Measurements from ENCODE around the gene KCNN4.

KCNN4 gene

GRCh38 chr19:43719918-43720317, 60.9 kb downstream of the KCNN4 start:
- DNase-seq: no peak
- ChIA-PET POLR2A (no interaction called here), CTCF (interaction anchor here (2.9 kb wide), 1 partner anchor 51 kb away, joined by 12 read pairs; the partner anchor contains the start of gene PLAUR)
- Histone ChIP-seq H3K9me3 (ENCODE audit: control extremely low read depth in 1 of 5, control insufficient read depth in 4 of 5, insufficient read depth in 2 of 5, low read depth in 1 of 5, low read length in 4 of 5) (no peaks in the 10 kb centered on the region), H3K36me3 (ENCODE audit: control insufficient read depth in 4 of 4, insufficient read depth in 4 of 4, low read length in 3 of 4) (no peaks in the 10 kb centered on the region), H3K4me1 (ENCODE audit: control extremely low read depth in 1 of 4, control insufficient read depth in 4 of 4, insufficient read depth in 4 of 4, low read length in 3 of 4) (peaks cover under 1 to 13% (median 6%) of the 10 kb centered on the region in 4 experiments), H3K4me3 (ENCODE audit: control insufficient read depth in 1 of 7, extremely low read depth in 1 of 7, insufficient read depth in 4 of 7, low read depth in 2 of 7, low read length in 6 of 7) (no peak overlapping the region), H3K27ac (ENCODE audit: insufficient read depth in 1 of 2, low read depth in 1 of 2, low read length in 2 of 2, poor library complexity in 1 of 2, severe bottlenecking in 2 of 2) (no peak overlapping the region), H3K27me3 (replicated peaks in 2 of 5; ENCODE audit: control insufficient read depth in 4 of 5, insufficient read depth in 5 of 5, low read length in 4 of 5) (no peaks in the 10 kb centered on the region)
- 100% methylated on average over 2 of the region's 5 CpGs for WGBS (ENCODE audit: insufficient coverage)

GRCh38 chr19:43719378-43719868, 61.4 kb downstream of the KCNN4 start:
- 97% methylated on average over 36 of the region's 37 CpGs for WGBS (ENCODE audit: insufficient coverage)
- CTCF ChIA-PET: interaction anchor here (2.9 kb wide), 1 partner anchor 50 kb away, joined by 12 read pairs; the partner anchor contains the start of gene PLAUR
- Histone ChIP-seq H3K36me3 (ENCODE audit: control insufficient read depth in 4 of 4, insufficient read depth in 4 of 4, low read length in 3 of 4) (no peaks in the 10 kb centered on the region), H3K27ac (ENCODE audit: insufficient read depth in 1 of 2, low read depth in 1 of 2, low read length in 2 of 2, poor library complexity in 1 of 2, severe bottlenecking in 2 of 2) (no peak overlapping the region), H3K4me1 (ENCODE audit: control extremely low read depth in 1 of 4, control insufficient read depth in 4 of 4, insufficient read depth in 4 of 4, low read length in 3 of 4) (peaks cover 0 to 8% (median 2%) of the 10 kb centered on the region in 4 experiments), H3K9me3 (ENCODE audit: control extremely low read depth in 1 of 5, control insufficient read depth in 4 of 5, insufficient read depth in 2 of 5, low read depth in 1 of 5, low read length in 4 of 5) (no peaks in the 10 kb centered on the region), H3K27me3 (replicated peaks in 2 of 5; ENCODE audit: control insufficient read depth in 4 of 5, insufficient read depth in 5 of 5, low read length in 4 of 5) (no peaks in the 10 kb centered on the region), H3K4me3 (ENCODE audit: control insufficient read depth in 1 of 7, extremely low read depth in 1 of 7, insufficient read depth in 4 of 7, low read depth in 2 of 7, low read length in 6 of 7) (no peak overlapping the region)
- no peak for DNase-seq
- POLR2A ChIA-PET: no interaction called here

- Histone ChIP-seq H3K27me3 (replicated peaks in 2 of 5; ENCODE audit: control insufficient read depth in 4 of 5, insufficient read depth in 5 of 5, low read length in 4 of 5) (no peaks in the 10 kb centered on the region), H3K9me3 (ENCODE audit: control extremely low read depth in 1 of 5, control insufficient read depth in 4 of 5, insufficient read depth in 2 of 5, low read depth in 1 of 5, low read length in 4 of 5) (no peaks in the 10 kb centered on the region), H3K27ac (ENCODE audit: insufficient read depth in 1 of 2, low read depth in 1 of 2, low read length in 2 of 2, poor library complexity in 1 of 2, severe bottlenecking in 2 of 2) (no peak overlapping the region), H3K4me3 (ENCODE audit: control insufficient read depth in 1 of 7, extremely low read depth in 1 of 7, insufficient read depth in 4 of 7, low read depth in 2 of 7, low read length in 6 of 7) (no peak overlapping the region), H3K36me3 (ENCODE audit: control insufficient read depth in 4 of 4, insufficient read depth in 4 of 4, low read length in 3 of 4) (no peaks in the 10 kb centered on the region), H3K4me1 (ENCODE audit: control extremely low read depth in 1 of 4, control insufficient read depth in 4 of 4, insufficient read depth in 4 of 4, low read length in 3 of 4) (peaks cover 0 to 2% (median 0%) of the 10 kb centered on the region in 4 experiments)
- DNase-seq: no peak
- 95% methylated on average over 59 of the region's 60 CpGs for WGBS (ENCODE audit: insufficient coverage)
- ChIA-PET CTCF (no interaction called here), POLR2A (no interaction called here)
These were observed 62.0 kb downstream of the KCNN4 start for GRCh38 chr19:43718627-43719377.

Measured in common myeloid progenitor, CD34-positive (primary cell).